Cerebellar cortex (tissue), 1 donor: ENCODE measurements around the gene NINJ1.

Experiments
- DNase-seq: peaks from one replicate; pipeline ENCODE4 v3.0.0-alpha.2; 2015; ENCODE audit warnings: low spot score

The NINJ1 gene

GRCh38 chr9:93132287-93132927 is 1.6 kb downstream of the NINJ1 start:
- DNase-seq = peak; percentile 72

- DNase-seq = no peak
These were observed 2.3 kb downstream of the NINJ1 start for GRCh38 chr9:93131599-93132286.

GRCh38 chr9:93130861-93131481 is 3.1 kb downstream of the NINJ1 start:
- DNase-seq = peak; percentile 50

GRCh38 chr9:93129691-93130500 is 4.2 kb downstream of the NINJ1 start:
- peak; percentile 44 for DNase-seq

GRCh38 chr9:93129286-93129685 is 4.8 kb downstream of the NINJ1 start:
- DNase-seq = no peak

- DNase-seq = no peak
These were observed 5.3 kb downstream of the NINJ1 start for GRCh38 chr9:93128715-93129224.

- no peak for DNase-seq
These were observed 5.9 kb downstream of the NINJ1 start for GRCh38 chr9:93128011-93128714.

- no peak for DNase-seq
These were observed 6.6 kb downstream of the NINJ1 start for GRCh38 chr9:93127395-93127911.

GRCh38 chr9:93126825-93127368 is 7.2 kb downstream of the NINJ1 start:
- no peak for DNase-seq

GRCh38 chr9:93126151-93126781 is 7.8 kb downstream of the NINJ1 start:
- no peak for DNase-seq

GRCh38 chr9:93125331-93125894 is 8.6 kb downstream of the NINJ1 start:
- DNase-seq = no peak

GRCh38 chr9:93124793-93125192 is 9.3 kb downstream of the NINJ1 start:
- DNase-seq = no peak

- DNase-seq = no peak
These were observed 10.3 kb downstream of the NINJ1 start for GRCh38 chr9:93123561-93124283.

GRCh38 chr9:93122721-93123221 is 11.3 kb downstream of the NINJ1 start:
- DNase-seq = no peak

GRCh38 chr9:93121316-93122241 is 12.5 kb downstream of the NINJ1 start:
- no peak for DNase-seq

GRCh38 chr9:93120846-93121315 is 13.2 kb downstream of the NINJ1 start:
- no peak for DNase-seq

- peak; percentile 48 for DNase-seq
These were observed 13.9 kb downstream of the NINJ1 start for GRCh38 chr9:93119953-93120845.
